Measurements from ENCODE around the gene SLC6A3.

The SLC6A3 gene

DNA sequence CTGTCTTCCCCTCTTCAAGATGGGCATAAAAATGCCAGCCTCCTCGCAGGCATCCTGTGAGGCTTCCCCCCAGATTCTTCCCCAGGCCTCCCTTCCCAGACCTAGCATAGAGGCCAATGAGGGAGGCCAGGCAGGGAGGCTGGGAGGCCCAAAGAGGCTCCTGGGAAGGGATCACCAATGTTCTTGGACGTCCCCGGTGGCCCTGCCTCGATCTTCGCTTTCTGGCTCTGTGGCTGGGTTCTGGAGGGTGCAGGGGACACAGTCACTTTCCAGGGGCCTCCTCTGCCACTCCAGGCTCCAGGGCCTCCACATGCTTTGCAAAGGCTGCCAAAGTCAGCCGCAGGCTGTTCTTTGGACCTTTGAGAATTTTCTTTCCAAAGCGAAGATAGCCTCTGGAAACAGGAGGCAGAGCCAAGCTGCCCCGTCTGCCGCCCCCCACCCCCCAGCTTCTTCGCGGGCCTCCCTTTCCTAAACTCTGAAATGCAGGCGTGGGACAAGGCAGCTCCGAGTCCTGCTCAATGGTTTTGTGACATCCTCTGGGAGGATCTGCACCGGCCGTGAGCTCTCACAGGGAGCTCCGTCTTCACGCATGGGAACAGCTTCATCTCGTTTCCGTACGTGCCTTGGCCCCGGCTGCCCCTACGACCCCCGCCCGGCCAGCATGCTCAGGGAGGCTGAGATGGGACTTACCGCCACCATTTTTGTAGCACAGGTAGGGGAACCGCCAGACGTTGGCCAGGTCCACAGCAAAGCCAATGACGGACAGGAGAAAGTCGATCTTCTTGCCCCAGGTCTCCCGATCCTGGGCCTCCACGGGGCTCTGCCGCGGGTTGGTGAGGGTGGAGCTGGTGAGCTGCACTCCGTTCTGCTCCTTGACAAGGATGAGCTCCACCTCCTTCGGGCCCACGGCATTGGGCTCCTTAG is 2.8 kb downstream of the SLC6A3 start:
- DNase-seq (ENCODE audit: insufficient read length, low spot score) (no peak), FAIRE-seq (no peak)

DNA sequence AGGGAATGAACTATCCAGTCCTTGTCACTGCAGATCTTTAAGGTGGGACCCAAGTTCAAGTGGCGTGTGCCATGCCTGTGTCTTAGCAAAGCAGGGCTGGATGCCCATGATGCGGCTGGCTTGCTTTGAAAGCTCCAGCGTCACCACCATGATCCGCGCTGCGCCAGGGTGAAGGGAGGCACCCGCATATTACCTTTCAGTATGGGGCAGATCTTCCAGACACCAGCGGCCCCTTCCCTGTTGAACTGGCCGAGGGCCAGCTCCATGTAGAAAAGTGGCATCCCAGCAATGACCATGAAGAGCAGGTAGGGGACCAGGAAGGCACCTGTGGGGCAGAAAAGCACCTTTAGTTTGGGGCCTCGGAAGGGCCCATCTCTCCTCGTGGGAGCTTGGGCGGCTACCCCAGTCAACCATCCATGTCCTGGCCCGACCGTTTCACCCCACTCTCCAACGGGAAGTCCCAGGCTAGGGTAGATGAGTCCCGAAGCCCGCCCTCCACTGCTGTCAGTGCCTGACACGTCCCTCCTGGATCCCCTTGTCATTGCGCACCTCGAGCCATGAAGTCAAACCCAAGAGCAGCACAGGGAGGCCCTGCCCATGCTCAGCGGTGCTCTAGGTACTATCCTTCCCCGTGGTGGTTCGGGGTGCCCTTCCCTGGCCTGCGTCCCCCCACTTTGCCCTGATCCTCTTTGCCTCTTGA is 3.9 kb downstream of the SLC6A3 start:
- no peak for FAIRE-seq
- DNase-seq (ENCODE audit: insufficient read length, low spot score) = no peak

DNA sequence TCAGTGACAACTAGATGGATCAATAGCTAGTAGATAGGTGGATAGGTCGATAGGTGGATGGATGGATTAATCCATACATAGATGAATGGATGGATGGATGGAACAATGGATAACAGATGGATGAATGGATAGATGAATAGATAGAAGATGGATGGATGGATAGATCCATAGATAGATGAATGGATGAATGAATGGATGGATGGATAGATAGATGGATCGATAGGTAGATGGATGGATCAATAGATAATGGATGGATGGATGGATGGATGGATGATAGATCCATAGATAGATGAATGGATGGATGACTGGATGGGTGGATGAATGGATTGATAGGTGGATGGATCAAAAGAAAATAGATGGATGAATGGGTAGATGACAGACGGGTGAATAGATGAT is 5.1 kb downstream of the SLC6A3 start:
- FAIRE-seq = no peak
- no peak for DNase-seq (ENCODE audit: insufficient read length, low spot score)

- DNase-seq (ENCODE audit: insufficient read length, low spot score) = no peak
- no peak for FAIRE-seq
Observed at GRCh38 chr5:1439388-1440097, 5.7 kb downstream of the SLC6A3 start.

GRCh38 chr5:1438871-1439270 is 6.4 kb downstream of the SLC6A3 start:
- FAIRE-seq (no peak), DNase-seq (ENCODE audit: insufficient read length, low spot score) (no peak)

- FAIRE-seq (no peak), DNase-seq (ENCODE audit: insufficient read length, low spot score) (no peak)
Observed at GRCh38 chr5:1437876-1438559, 7.2 kb downstream of the SLC6A3 start.

DNA sequence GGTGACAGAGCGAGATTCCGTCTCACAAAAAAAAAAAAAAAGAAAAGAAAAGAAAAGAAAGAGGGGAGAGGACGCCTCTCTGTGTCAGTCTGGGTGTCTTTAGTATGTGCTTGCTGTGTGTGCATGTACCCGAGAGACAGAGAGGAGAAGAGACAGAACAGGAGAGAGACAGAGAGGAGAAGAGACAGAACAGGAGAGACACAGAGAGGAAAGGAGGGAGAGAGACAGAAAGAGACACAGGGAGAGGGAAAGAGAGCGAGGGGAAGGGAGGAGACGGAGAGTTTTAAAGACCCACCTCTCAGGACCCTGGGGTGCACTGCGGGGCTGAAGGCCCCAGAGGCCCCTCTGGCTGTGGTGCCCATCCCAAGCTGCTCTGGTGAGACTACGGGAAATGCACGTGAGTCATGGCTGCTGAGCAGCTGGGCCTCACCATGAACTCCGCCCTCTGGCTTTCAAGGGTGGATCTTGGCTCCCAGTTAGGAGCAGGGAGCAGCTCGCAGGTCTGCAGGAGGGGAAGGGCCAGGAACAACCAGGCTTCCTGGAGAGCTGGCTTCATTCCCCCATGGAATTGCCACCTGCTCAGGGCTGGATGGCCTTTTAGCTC is 7.9 kb downstream of the SLC6A3 start:
- FAIRE-seq (no peak), DNase-seq (ENCODE audit: insufficient read length, low spot score) (no peak)

DNA sequence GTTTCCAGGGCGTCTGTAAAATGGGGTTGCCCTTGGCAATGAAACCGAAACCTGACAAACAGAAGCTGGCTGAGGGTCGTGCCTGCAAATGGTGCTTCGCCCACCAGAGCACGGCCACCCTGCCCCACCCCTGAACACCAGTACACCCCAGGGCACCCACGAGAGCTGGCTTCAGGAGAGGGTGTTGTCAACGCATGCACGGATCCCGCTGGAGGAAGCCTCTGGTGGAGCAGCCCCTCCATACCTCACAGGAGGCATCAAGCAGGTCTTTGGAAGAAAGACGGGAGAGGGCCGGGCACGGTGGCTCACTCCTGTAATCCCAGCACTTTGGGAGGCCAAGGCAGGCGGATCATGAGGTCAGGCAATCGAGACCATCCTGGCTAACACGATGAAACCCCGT is 8.6 kb downstream of the SLC6A3 start:
- no peak for DNase-seq (ENCODE audit: insufficient read length, low spot score)
- FAIRE-seq = no peak

DNA sequence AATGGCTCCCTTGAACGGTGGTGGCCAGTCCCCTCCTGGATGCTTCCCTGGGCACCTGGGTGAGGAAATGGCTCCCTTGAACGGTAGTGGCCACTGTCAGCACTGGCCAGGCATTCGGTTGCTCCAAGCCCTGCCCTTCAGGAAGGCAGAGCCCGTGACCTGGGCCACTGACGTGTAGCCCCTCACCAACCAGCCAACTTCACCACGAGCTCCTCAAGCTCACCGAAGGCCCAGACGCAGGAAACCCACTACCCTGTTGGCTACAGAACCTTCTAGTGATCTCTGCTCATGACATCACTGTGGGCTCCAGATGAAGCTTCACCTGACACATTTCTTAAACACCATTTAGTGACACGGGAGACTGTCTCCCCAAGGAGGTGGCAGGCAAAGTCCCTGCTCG is 9.2 kb downstream of the SLC6A3 start:
- FAIRE-seq (no peak), DNase-seq (ENCODE audit: insufficient read length, low spot score) (no peak)

DNA sequence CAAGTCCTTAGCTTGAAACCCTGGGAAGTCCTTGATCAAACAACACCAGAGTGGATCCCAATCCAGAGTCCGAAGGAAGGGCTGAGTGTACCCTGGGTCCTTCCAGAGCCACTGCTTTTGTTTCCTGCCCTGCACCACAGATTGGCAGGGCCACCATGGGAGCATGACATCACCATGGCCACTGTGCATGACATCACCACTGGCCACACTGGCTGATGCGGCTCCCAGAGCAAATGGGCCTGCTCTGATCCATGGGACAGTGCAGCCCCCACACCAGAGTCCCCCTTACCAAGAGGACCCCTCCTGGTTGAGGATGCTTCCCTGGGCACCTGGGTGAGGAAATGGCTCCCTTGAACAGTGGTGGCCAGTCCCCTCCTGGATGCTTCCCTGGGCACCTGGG is 9.9 kb downstream of the SLC6A3 start:
- DNase-seq (ENCODE audit: insufficient read length, low spot score) (no peak), FAIRE-seq (no peak)

GRCh38 chr5:1432296-1432695 is 12.9 kb downstream of the SLC6A3 start:
- no peak for FAIRE-seq
- DNase-seq (ENCODE audit: insufficient read length, low spot score) = no peak

DNA sequence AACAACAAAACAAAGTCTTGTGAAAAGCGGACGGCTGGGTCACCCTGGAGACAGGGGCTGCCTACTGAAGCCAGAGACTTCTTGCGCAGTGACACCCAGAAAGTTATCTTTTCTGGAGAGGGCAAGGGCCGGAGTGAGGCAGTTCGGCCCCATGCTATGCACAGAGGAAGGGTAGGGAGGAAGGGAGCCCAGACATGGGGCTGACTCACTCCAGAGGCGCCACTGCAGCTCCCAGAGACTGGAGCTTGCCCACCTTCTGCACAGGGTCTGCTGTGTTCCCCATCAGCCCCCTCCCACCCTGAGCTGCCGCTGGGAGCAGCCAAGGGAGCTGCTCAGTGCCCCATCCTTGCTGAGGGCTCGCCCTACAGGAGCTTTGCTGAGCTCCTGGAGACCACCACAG is 13.3 kb downstream of the SLC6A3 start:
- FAIRE-seq = no peak
- no peak for DNase-seq (ENCODE audit: insufficient read length, low spot score)

GRCh38 chr5:1431021-1431811 is 14.0 kb downstream of the SLC6A3 start:
- no peak for FAIRE-seq
- DNase-seq (ENCODE audit: insufficient read length, low spot score) = no peak

GRCh38 chr5:1430121-1430795 is 15.0 kb downstream of the SLC6A3 start:
- no peak for FAIRE-seq
- DNase-seq (ENCODE audit: insufficient read length, low spot score) = no peak

GRCh38 chr5:1429496-1429895 is 15.7 kb downstream of the SLC6A3 start:
- no peak for DNase-seq (ENCODE audit: insufficient read length, low spot score)
- FAIRE-seq = no peak

DNA sequence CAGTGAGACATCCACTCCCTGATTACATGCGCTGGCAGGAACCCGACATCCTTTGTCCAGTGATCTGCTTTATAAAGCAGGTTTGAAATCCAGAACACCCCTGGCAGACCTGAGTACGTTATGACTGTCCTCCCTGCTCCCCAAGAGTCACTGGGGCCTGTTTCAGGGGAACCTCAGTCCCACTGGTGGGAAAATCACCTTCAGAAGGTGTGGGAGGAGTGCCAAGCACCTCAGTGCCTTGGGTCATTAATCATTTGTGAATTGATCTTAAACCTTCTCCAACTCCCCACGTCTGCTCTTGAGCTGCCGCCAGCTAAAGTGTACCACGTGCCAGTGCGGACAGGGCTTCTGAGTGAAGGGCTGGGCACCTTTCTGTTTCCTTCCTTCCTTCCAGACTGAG is 16.2 kb downstream of the SLC6A3 start:
- DNase-seq (ENCODE audit: insufficient read length, low spot score) (no peak), FAIRE-seq (no peak)

DNA sequence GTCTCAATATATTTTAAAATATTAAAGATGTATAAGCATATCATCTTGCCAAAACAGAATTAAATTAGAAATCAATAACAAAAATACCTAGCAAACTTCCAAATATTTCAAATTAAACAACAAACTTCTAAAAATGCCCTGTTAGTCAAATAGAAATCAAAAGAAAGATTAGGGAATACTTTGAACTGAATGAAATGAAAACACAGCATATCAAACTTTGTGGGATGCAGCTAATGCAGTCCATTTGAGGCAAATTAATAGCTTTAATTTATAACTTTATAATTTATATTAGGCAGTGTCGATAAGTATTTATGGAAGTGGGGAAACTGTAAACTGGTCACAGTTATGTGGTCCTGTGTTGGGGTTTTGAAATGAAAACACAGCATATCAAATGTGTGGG is 17.1 kb downstream of the SLC6A3 start:
- no peak for DNase-seq (ENCODE audit: insufficient read length, low spot score)
- no peak for FAIRE-seq

GRCh38 chr5:1424716-1425115 is 20.5 kb downstream of the SLC6A3 start:
- FAIRE-seq (no peak), DNase-seq (ENCODE audit: insufficient read length, low spot score) (no peak)

GRCh38 chr5:1423901-1424603 is 21.2 kb downstream of the SLC6A3 start:
- DNase-seq (ENCODE audit: insufficient read length, low spot score) (no peak), FAIRE-seq (no peak)

Measured in GM19239 (cell line).